ENCODE measurements around the gene EOMES. TPM values are rescaled to one million over a fixed set of nuclear protein-coding genes. Genes with fewer than 3 reads are reported as not detected.

Gene EOMES
- total and polyA plus RNA-seq, 2 experiments from 2014 or later, result not detected

GRCh38 chr3:27728195-27729087 lies 6.3 kb upstream of the EOMES start:
- peaks cover 99% of the 10 kb centered on the region for H3K27me3 ChIP-seq
- TF ChIP-seq EZH2phosphoT487 (IDR thresholded peaks at IDR 0.05; ENCODE audit: low read depth, severe bottlenecking, unreplicated experiment) (no peak), EZH2 (IDR thresholded peaks at IDR 0.05; ENCODE audit: borderline replicate concordance) (peak; percentile 95)
- TF ChIP-seq, protein P1, sequence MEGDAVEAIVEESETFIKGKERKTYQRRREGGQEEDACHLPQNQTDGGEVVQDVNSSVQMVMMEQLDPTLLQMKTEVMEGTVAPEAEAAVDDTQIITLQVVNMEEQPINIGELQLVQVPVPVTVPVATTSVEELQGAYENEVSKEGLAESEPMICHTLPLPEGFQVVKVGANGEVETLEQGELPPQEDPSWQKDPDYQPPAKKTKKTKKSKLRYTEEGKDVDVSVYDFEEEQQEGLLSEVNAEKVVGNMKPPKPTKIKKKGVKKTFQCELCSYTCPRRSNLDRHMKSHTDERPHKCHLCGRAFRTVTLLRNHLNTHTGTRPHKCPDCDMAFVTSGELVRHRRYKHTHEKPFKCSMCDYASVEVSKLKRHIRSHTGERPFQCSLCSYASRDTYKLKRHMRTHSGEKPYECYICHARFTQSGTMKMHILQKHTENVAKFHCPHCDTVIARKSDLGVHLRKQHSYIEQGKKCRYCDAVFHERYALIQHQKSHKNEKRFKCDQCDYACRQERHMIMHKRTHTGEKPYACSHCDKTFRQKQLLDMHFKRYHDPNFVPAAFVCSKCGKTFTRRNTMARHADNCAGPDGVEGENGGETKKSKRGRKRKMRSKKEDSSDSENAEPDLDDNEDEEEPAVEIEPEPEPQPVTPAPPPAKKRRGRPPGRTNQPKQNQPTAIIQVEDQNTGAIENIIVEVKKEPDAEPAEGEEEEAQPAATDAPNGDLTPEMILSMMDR (IDR thresholded peaks at IDR 0.05; ENCODE audit: poor library complexity), result peak; percentile 16
- no peaks in the 10 kb centered on the region for H3K9me2 ChIP-seq (replicated peaks; ENCODE audit: insufficient read depth)
- no peak overlapping the region for H3K4me3 ChIP-seq
- H3K4me1 ChIP-seq (ENCODE audit: insufficient read depth), result peaks cover 17% of the 10 kb centered on the region
- no peaks in the 10 kb centered on the region for H3K79me2 ChIP-seq
- peak overlapping the region; percentile 70 for H3K4me2 ChIP-seq
- H3K9me3 ChIP-seq (ENCODE audit: low read depth), result no peaks in the 10 kb centered on the region
- DNase-seq (ENCODE audit: low spot score), result no peak
- no peaks in the 10 kb centered on the region for H3K36me3 ChIP-seq (replicated peaks; ENCODE audit: insufficient read depth, low read depth)
- 2% methylated on average over 35 of the region's 35 CpGs for WGBS (ENCODE audit: low lambda C conversion rate, missing lambda C conversion rate)
- no peak overlapping the region for H2AFZ ChIP-seq
- no peaks in the 10 kb centered on the region for H4K20me1 ChIP-seq (ENCODE audit: insufficient read depth, poor library complexity, severe bottlenecking)
- H3K27ac ChIP-seq, result no peak overlapping the region

DNA sequence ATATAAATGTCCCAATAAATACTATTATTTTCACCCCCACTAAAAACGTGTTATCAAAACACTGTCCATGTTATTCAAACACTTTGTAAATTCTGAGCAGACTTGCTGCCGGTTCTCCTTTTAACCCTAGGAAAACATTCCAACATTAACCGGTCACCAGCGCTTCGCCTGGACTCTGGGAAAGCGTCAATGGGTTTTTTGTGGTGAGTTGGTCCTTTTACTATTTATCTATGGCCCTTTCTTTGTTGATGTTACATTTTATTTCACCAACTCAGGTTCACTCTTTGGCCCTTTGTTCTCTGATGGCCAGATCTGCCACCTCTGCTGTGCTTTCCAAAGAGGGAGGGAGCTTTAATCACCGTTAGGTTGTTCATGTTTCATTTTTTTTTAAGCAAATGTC lies 4.1 kb upstream of the EOMES start:
- WGBS (ENCODE audit: low lambda C conversion rate, missing lambda C conversion rate), result 9% methylated on average over 7 of the region's 7 CpGs
- Histone ChIP-seq H3K36me3 (replicated peaks; ENCODE audit: insufficient read depth, low read depth) (no peaks in the 10 kb centered on the region), H3K4me2 (no peak overlapping the region), H3K27ac (no peak overlapping the region), H3K9me2 (replicated peaks; ENCODE audit: insufficient read depth) (no peaks in the 10 kb centered on the region), H3K9me3 (ENCODE audit: low read depth) (no peaks in the 10 kb centered on the region), H3K79me2 (no peaks in the 10 kb centered on the region), H4K20me1 (ENCODE audit: insufficient read depth, poor library complexity, severe bottlenecking) (no peaks in the 10 kb centered on the region), H3K4me3 (no peak overlapping the region), H3K4me1 (ENCODE audit: insufficient read depth) (peaks cover 28% of the 10 kb centered on the region), H2AFZ (no peak overlapping the region), H3K27me3 (peaks cover 98% of the 10 kb centered on the region)
- no peak for DNase-seq (ENCODE audit: low spot score)
- TF ChIP-seq EZH2phosphoT487 (IDR thresholded peaks at IDR 0.05; ENCODE audit: low read depth, severe bottlenecking, unreplicated experiment), result no peak

- Histone ChIP-seq H3K79me2 (no peaks in the 10 kb centered on the region), H3K27ac (no peak overlapping the region), H3K9me3 (ENCODE audit: low read depth) (no peaks in the 10 kb centered on the region), H4K20me1 (ENCODE audit: insufficient read depth, poor library complexity, severe bottlenecking) (no peaks in the 10 kb centered on the region), H3K36me3 (replicated peaks; ENCODE audit: insufficient read depth, low read depth) (no peaks in the 10 kb centered on the region), H3K9me2 (replicated peaks; ENCODE audit: insufficient read depth) (no peaks in the 10 kb centered on the region), H3K4me2 (no peak overlapping the region), H3K27me3 (peaks cover 98% of the 10 kb centered on the region), H3K4me1 (ENCODE audit: insufficient read depth) (peaks cover 28% of the 10 kb centered on the region), H2AFZ (no peak overlapping the region), H3K4me3 (no peak overlapping the region)
- TF ChIP-seq EZH2phosphoT487 (IDR thresholded peaks at IDR 0.05; ENCODE audit: low read depth, severe bottlenecking, unreplicated experiment) (no peak), EZH2 (IDR thresholded peaks at IDR 0.05; ENCODE audit: borderline replicate concordance) (peak; percentile 40)
- no peak for DNase-seq (ENCODE audit: low spot score)
- WGBS (ENCODE audit: low lambda C conversion rate, missing lambda C conversion rate), result 8% methylated on average over 30 of the region's 30 CpGs
Observed at GRCh38 chr3:27724459-27725197, 2.5 kb upstream of the EOMES start.

DNA sequence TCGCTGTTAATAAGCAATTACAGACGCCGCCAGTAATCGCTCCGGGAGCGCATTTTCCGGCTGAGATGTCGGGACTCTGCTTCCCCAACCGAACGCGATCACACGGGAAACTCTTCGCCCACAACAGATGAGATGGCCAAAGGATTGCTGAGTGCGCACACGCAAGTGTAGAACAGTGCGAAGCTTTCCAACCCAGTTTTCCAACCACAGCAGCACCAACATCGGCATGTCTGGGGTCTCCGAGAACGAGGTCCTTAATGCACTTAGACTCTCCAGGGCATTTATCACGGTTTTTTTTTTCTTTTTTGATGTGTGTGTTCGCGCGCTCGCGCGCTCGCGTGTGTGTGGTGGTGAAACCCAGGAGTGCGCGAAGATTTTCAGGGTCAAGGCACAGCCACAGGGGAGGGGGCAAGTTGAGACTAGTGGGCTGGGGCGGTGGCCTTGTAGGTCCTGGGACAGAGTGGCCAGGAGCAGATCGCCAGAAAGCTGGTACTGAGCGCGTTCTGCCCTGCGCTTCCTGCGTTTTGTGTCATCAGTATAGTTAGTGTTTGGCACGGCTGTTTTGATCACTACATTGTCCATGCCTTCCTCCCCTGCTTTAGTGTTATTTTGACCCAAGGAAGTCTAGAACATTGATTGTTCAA lies 1.8 kb upstream of the EOMES start:
- TF ChIP-seq EZH2phosphoT487 (IDR thresholded peaks at IDR 0.05; ENCODE audit: low read depth, severe bottlenecking, unreplicated experiment) (no peak), EZH2 (IDR thresholded peaks at IDR 0.05; ENCODE audit: borderline replicate concordance) (peak; percentile 85)
- TF ChIP-seq, protein P1 (IDR thresholded peaks at IDR 0.05; ENCODE audit: poor library complexity), result no peak
- H3K4me1 ChIP-seq (ENCODE audit: insufficient read depth), result peaks cover 22% of the 10 kb centered on the region
- no peak overlapping the region for H3K4me3 ChIP-seq
- peaks cover 98% of the 10 kb centered on the region for H3K27me3 ChIP-seq
- 7% methylated on average over 37 of the region's 37 CpGs for WGBS (ENCODE audit: low lambda C conversion rate, missing lambda C conversion rate)
- H3K9me3 ChIP-seq (ENCODE audit: low read depth), result no peaks in the 10 kb centered on the region
- H2AFZ ChIP-seq, result peak overlapping the region; percentile 26
- H4K20me1 ChIP-seq (ENCODE audit: insufficient read depth, poor library complexity, severe bottlenecking), result no peaks in the 10 kb centered on the region
- H3K36me3 ChIP-seq (replicated peaks; ENCODE audit: insufficient read depth, low read depth), result no peaks in the 10 kb centered on the region
- H3K4me2 ChIP-seq, result peak overlapping the region; percentile 91
- no peaks in the 10 kb centered on the region for H3K79me2 ChIP-seq
- no peaks in the 10 kb centered on the region for H3K9me2 ChIP-seq (replicated peaks; ENCODE audit: insufficient read depth)
- no peak for DNase-seq (ENCODE audit: low spot score)
- no peak overlapping the region for H3K27ac ChIP-seq

Data from hepatocyte (in vitro differentiated cells).